GM21360 (cell line): ENCODE data around the gene SNTB2.

Source experiments
- ATAC-seq: cut with Tn5 transposase; IDR thresholded peaks from one replicate; pipeline ENCODE4 v1.9.1; 2021; ENCODE audit warnings: mild to moderate bottlenecking, moderate library complexity; ENCODE audit not compliant: unreplicated experiment

Gene SNTB2

GRCh38 chr16:69330286-69331109 lies 143.5 kb downstream of the SNTB2 start, which contains the start of gene PDF:
Gene PDF (minus strand): TSS chr16:69330588. CDS start chr16:69330570, 18 bp downstream.
- ATAC-seq: peak; percentile 87

DNA sequence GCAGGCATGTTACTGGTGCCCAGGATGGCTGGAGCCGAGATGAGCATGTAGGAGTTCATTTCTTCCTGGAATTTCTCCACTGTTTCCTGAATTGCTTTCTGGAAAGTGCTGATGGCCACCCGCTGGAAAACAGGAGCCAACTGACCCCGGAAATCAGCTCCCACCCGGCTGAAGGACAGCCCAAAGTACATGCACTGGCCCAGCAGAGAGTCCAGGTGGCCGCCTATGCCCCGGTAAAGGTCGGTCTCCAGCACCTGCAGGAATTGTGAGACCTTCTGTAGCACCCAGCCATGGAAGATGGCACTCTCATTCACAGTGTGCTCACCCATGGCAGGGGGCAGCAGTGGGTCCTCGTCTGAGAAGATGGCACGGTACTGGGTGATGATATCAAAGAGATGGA lies 147.7 kb downstream of the SNTB2 start:
- ATAC-seq: no peak

- no peak for ATAC-seq
Measured at GRCh38 chr16:69338557-69339288, 151.8 kb downstream of the SNTB2 start.

- ATAC-seq: peak; percentile 86
Measured at GRCh38 chr16:69339289-69340094, 152.5 kb downstream of the SNTB2 start, which contains the start of the genes COG8 and NIP7. Gene COG8 (minus strand): TSS chr16:69339564. CDS start chr16:69339552, 12 bp downstream. Gene NIP7 (plus strand): TSS chr16:69339772. CDS start chr16:69339830, 58 bp downstream.

DNA sequence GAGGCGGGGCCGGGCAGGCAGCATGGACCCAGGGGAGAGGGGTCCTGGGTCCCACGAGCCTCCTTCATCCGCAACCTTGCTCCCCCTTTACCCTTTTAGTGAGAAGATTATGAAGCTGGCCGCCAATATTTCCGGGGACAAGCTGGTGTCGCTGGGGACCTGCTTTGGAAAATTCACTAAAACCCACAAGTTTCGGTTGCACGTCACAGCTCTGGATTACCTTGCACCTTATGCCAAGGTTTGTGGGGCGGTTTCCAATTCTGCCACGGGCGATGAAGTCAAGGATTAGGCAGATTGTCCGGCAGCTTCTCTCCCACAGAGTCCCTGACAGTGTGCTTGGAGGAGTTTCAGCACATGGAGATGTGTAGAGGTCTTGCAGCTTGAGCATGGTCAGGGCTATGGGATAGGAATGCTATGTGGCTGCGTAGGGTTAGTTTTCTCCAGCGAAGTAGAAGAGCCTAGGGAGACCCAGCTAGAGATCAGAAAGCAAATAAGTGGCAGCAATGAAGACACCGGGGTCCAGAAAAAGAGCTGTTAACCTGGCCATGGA lies 153.2 kb downstream of the SNTB2 start:
- no peak for ATAC-seq

DNA sequence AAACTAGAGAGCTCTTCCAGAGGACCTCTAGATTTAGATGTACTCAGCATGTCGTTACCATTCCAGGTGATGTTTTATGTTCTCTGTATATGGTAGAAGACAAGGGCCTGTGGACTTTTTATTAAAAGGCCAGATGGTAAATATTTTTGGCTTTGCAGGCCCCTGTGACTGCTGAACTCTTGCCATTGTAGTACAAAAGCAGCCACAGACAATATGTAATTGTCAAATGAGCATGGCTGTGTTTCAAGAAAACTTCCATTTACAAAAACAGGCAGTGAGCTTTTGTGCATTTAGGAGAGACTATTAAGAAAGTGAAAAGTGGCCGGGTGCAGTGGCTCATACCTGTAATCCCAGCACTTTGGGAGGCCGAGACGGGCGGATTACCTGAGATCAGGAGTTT lies 157.2 kb downstream of the SNTB2 start:
- ATAC-seq: no peak

- no peak for ATAC-seq
Measured at GRCh38 chr16:69345923-69346322, 159.0 kb downstream of the SNTB2 start.

- ATAC-seq: no peak
Measured at GRCh38 chr16:69346683-69347082, 159.7 kb downstream of the SNTB2 start.

GRCh38 chr16:69348222-69348621 lies 161.3 kb downstream of the SNTB2 start:
- no peak for ATAC-seq

- no peak for ATAC-seq
Measured at GRCh38 chr16:69349536-69349935, 162.6 kb downstream of the SNTB2 start.

DNA sequence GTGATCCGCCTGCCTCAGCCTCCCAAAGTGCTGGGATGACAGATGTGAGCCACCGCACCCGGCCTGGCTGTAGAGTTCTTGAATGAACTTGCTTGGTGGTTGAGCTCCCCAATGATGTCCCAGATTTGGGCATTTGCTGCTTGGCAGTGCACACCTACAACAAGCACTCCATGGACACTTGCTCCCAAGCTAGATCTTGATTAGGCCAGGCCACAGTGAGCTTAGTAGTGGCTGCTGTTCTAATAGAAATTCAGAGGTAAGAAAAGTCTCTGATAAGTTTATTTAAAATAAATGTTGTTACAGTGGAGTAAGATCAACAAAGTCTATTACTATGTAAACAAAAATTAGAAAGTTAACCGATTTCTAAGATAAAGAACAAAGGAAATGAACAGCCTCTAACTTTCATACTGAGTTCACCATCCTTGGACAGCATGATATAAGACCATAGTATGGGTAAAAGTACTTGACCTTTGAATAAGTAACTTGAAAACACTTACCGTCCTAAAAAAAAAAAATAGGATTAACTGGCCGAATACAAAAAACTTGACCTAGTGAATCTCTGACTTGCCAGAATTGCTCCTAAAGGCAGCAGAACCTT lies 163.7 kb downstream of the SNTB2 start:
- no peak for ATAC-seq

- no peak for ATAC-seq
Measured at GRCh38 chr16:69351309-69352027, 164.5 kb downstream of the SNTB2 start, which contains the start of gene TMED6. Gene TMED6 (minus strand): TSS chr16:69351786. CDS start chr16:69351753, 33 bp downstream.
